Left lung (tissue), 10 donors: ENCODE results near the gene CLEC6A. TPM values are rescaled to one million over a fixed set of nuclear protein-coding genes. Genes with fewer than 3 reads are reported as not detected.

Experiments used
- ATAC-seq: fragments of 200-7000 bp; cut with Tn5 transposase; one replicate; pipeline ENCODE4 v1.9.1; 2020; ENCODE audit warnings: moderate library complexity
- DNase-seq, 4 donors: peaks; one replicate each; pipeline ENCODE4 v3.0.0-alpha.2; 2013 to 2020
- H3K27ac ChIP-seq, 2 donors: fragments of 200-600 bp; sonication (generic) in 1 of 2; one replicate each; pipeline versions ENCODE4 v1.5.0 to v1.8.0; 2020 to 2021
- H3K27me3 ChIP-seq, 2 donors: fragments of 200-600 bp; sonication (generic) in 1 of 2; one replicate each; pipeline versions ENCODE4 v1.5.0 to v1.8.0; 2020 to 2021
- H3K36me3 ChIP-seq, 2 donors: fragments of 200-600 bp; sonication (generic) in 1 of 2; one replicate each; pipeline versions ENCODE4 v1.5.0 to v1.8.0; 2020 to 2021
- H3K4me1 ChIP-seq, 2 donors: fragments of 200-600 bp; one replicate each; pipeline ENCODE4 v1.8.0; 2021
- H3K4me3 ChIP-seq, 2 donors: fragments of 200-600 bp; sonication (generic) in 1 of 2; one replicate each; pipeline versions ENCODE4 v1.5.0 to v1.8.0; 2020 to 2021; ENCODE audit warnings: mild to moderate bottlenecking in 1 of 2
- H3K9me3 ChIP-seq, 2 donors: fragments of 200-600 bp; sonication (generic) in 1 of 2; one replicate each; pipeline versions ENCODE4 v1.5.0 to v1.8.0; 2020 to 2021
- CTCF ChIP-seq, 2 donors: fragments of 200-600 bp; sonication (generic) in 1 of 2; IDR thresholded peaks; one replicate each; pipeline versions ENCODE4 v1.5.0 to v1.8.0; 2021; ENCODE audit warnings: antibody characterized with exemption in 2 of 2
- intact Hi-C, 2 donors: fragments of 100-400 bp; cut with DNase I; formaldehyde crosslinking; loops; one replicate each; pipeline versions ENCODE4 v1.11.2 to v1.14.2; 2022
- polyA plus RNA-seq, 6 donors: library from polyadenylated mRNA; unstranded; fragments of 120-200 nt; gene quantifications; one replicate each; pipeline ENCODE4 v1.2.1, GENCODE V29; 2013; ENCODE audit not compliant: insufficient read length in 6 of 6
- total RNA-seq, 2 donors: library from RNA; stranded (reverse); fragmentation: NEBNext Ultra II Directional; extraction: Animal tissue kit (Norgen Biotek cat#: 25700); gene quantifications; one replicate each; pipeline ENCODE4 v1.2.1, GENCODE V29; 2021
- donor health status: DM: no; HTN: yes; CAD: no.
- donor health status: DM: no; HTN: no; CAD: no.

CLEC6A gene
- total and polyA plus RNA-seq, 8 donors = 0.32 to 0.42 TPM; not detected in 6

- TF ChIP-seq CTCF (IDR thresholded peaks at IDR 0.05) = no peak
- Histone ChIP-seq H3K4me1 (no peaks in the 10 kb centered on the region), H3K27me3 (no peaks in the 10 kb centered on the region), H3K36me3 (no peaks in the 10 kb centered on the region), H3K4me3 (no peak overlapping the region), H3K27ac (no peak overlapping the region), H3K9me3 (no peaks in the 10 kb centered on the region)
- intact Hi-C loops = no loop called here
- DNase-seq (no peak), ATAC-seq (no peak)
These were observed 8.9 kb upstream of the CLEC6A start for GRCh38 chr12:8446642-8447547.

GRCh38 chr12:8449355-8449859, 6.4 kb upstream of the CLEC6A start:
- intact Hi-C loops = no loop called here
- no peak for TF ChIP-seq CTCF (IDR thresholded peaks at IDR 0.05)
- Histone ChIP-seq H3K36me3 (no peaks in the 10 kb centered on the region), H3K9me3 (no peaks in the 10 kb centered on the region), H3K4me1 (peaks cover 0 to 17% of the 10 kb centered on the region in 2 donors), H3K27ac (no peak overlapping the region), H3K27me3 (peaks cover 0 to 7% of the 10 kb centered on the region in 2 donors), H3K4me3 (no peak overlapping the region)
- DNase-seq (no peak), ATAC-seq (no peak)

GRCh38 chr12:8452036-8452435, 3.7 kb upstream of the CLEC6A start:
- Histone ChIP-seq H3K4me3 (no peak overlapping the region), H3K4me1 (peaks cover 0 to 36% of the 10 kb centered on the region in 2 donors), H3K9me3 (no peaks in the 10 kb centered on the region), H3K36me3 (no peaks in the 10 kb centered on the region), H3K27ac (peak overlapping the region in 1 of 2 donors; percentile 88), H3K27me3 (peaks cover 0 to 7% of the 10 kb centered on the region in 2 donors)
- TF ChIP-seq CTCF (IDR thresholded peaks at IDR 0.05) = no peak
- intact Hi-C loops = no loop called here
- ATAC-seq (no peak), DNase-seq (peak in 1 of 4 donors; percentile 78)

GRCh38 chr12:8453021-8453513, 2.7 kb upstream of the CLEC6A start:
- intact Hi-C loops = no loop called here
- Histone ChIP-seq H3K27ac (peak overlapping the region in 1 of 2 donors; percentile 88), H3K4me3 (peak overlapping the region in 1 of 2 donors; percentile 16), H3K4me1 (peaks cover 0 to 36% of the 10 kb centered on the region in 2 donors), H3K27me3 (peaks cover 0 to 9% of the 10 kb centered on the region in 2 donors), H3K9me3 (no peaks in the 10 kb centered on the region), H3K36me3 (no peaks in the 10 kb centered on the region)
- ATAC-seq (peak; percentile 44), DNase-seq (peak in 1 of 4 donors; percentile 37)
- no peak for TF ChIP-seq CTCF (IDR thresholded peaks at IDR 0.05)

GRCh38 chr12:8453796-8454195, 2.0 kb upstream of the CLEC6A start:
- H3K4me3 ChIP-seq = no peak overlapping the region
- peaks cover 0 to 36% of the 10 kb centered on the region in 2 donors for H3K4me1 ChIP-seq
- peak overlapping the region in 1 of 2 donors; percentile 88 for H3K27ac ChIP-seq
- intact Hi-C loops = no loop called here
- no peak for TF ChIP-seq CTCF (IDR thresholded peaks at IDR 0.05)
- DNase-seq = no peak
- no peak for ATAC-seq
- H3K9me3 ChIP-seq = no peaks in the 10 kb centered on the region
- H3K36me3 ChIP-seq = no peaks in the 10 kb centered on the region
- peaks cover 0 to 17% of the 10 kb centered on the region in 2 donors for H3K27me3 ChIP-seq
